Measurements from ENCODE around the gene TIGD1.
"Not testable (repeated sequence)": the region's sequence is repeated elsewhere in the genome, so short reads cannot be mapped to it uniquely, and the experiment has no call there.

Gene TIGD1

GRCh38 chr2:232538671-232539070 is 11.7 kb downstream of the TIGD1 start:
- no peak for DNase-seq

- DNase-seq, result no peak
These were observed 12.9 kb downstream of the TIGD1 start for GRCh38 chr2:232537499-232537898.

GRCh38 chr2:232537079-232537478 is 13.3 kb downstream of the TIGD1 start:
- no peak for DNase-seq

DNA sequence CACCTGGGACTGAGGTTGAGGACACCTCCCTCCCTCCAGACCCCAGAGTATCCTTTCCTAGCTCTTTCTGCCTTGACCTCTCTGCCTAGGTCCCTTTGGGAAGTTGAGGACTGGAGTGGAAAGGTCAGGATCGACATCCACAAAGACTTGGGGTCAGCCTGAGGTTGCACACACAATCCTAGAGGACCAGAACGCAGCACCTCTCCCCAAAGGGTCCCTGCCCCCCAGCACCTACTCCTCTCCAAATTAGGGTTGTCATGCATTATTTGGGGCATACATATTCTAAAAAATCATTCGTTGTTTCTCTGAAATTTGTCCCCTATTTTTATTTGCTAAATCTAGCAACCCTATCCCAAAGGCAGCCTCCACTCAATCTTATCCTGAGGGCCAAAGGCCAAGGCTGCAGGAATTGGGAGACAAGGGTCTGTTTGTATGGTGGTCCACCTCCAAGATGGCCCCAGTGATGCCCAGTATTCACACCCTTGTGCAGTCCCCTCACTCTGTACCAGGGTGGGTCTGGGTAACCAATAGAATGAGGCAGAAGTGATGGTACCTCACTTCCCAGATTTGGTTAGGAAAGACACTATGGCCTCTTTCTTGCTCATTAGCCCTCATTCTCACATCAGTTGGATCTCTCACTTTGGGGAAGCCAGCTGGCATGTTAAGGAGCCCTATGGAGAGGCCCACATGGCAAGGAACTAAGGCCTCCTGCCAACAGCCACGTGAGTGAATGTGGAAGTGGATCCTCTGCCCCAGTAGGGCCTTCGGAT is 14.4 kb downstream of the TIGD1 start:
- DNase-seq, result no peak

- DNase-seq, result no peak
These were observed 15.3 kb downstream of the TIGD1 start for GRCh38 chr2:232534940-232535651.

DNA sequence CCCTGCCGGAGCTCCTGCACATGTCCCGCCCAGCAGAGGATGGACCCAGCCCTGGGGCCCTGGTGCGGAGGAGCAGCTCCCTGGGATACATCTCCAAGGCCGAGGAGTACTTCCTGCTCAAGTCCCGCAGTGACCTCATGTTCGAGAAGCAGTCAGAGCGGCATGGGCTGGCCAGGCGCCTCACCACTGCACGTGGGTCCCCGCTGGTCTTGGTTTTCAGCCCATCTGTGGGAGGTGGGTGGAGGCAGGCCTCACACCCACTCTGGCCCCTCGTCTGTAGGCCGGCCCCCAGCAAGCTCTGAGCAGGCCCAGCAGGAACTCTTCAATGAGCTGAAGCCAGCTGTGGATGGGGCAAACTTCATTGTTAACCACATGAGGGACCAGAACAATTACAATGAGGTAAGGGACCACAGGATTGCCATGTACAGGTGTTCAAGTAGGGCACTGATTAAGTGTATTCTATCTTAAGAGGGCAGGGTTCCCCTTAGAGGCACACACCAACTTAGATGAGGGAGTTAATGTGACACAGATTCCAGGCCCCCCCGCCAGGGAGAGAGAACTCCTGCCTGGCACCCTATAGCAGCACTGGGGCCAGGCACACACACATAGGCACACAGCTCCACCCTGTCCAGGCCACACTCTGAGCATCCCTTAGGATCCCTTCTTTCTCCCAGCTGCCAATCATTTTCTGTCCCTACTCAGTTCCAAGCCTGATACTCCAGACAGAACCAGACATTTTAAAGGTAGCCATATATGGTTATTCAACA is 16.2 kb downstream of the TIGD1 start:
- DNase-seq, result no peak

DNA sequence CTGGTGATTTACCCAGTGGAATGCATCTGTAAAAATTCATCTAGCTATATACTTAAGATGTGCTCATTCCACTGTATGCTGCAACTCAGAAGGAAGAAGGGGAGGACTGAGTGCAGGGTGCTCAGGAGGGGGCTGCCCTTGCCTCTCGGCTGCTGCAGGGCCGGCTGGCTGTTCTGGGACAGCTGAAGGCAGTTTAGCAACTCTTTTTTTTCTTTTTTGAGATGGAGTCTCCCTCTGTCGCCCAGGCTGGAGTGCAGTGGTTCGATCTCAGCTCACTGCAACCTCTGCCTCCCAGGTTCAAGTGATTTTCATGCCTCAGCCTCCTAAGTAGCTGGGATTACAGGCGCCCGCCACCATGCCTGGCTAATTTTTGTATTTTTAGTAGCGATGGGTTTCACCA is 17.5 kb downstream of the TIGD1 start:
- not testable (repeated sequence) for DNase-seq

DNA sequence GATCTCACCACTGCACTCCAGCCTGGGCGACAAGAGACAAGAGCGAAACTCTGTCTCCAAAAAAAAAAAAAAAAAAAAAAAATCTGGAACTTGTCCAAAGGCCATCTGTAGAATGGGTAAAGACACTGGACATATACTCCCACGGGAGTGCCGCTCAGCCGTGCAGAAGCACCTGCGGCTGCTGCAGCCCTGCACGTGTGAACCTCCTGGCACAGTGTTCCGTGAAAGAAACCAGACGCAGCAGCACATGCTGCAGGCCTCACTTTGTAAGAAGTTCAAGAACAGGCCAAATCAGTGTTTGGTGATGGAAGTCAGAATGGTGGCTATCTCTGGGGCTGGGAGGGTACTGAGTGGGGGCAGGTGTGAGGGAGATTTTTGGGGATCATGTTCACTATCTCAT is 17.9 kb downstream of the TIGD1 start:
- DNase-seq, result no peak

GRCh38 chr2:232530626-232531260 is 19.6 kb downstream of the TIGD1 start:
- no peak for DNase-seq

GRCh38 chr2:232529806-232530547 is 20.4 kb downstream of the TIGD1 start:
- no peak for DNase-seq

- no peak for DNase-seq
These were observed 21.5 kb downstream of the TIGD1 start for GRCh38 chr2:232528746-232529460.

DNA sequence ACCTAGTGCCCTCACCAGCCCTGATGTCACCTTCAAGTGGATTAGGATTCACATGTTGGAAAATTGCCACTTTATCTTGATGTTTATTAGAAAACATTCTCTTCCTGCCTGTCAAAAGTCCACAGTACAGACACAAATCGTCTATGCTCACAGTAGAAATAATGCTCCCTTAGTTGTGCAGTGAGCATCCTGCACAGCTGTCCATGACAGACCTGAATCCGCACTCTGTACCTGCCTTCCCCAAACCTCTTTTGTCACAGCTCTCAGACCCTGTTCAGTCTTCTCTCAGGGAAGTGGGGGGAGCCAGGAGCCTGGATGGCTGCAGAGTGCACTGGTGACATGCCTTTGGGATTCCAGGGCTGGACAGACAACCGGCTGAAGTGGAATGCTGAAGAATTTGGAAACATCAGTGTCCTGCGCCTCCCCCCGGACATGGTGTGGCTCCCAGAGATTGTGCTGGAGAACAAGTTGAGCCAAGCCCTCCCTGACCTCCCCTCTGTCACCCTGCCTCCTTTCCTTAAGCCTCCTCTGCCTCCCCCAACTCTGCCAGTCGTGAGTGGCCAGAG is 22.4 kb downstream of the TIGD1 start:
- no peak for DNase-seq

DNA sequence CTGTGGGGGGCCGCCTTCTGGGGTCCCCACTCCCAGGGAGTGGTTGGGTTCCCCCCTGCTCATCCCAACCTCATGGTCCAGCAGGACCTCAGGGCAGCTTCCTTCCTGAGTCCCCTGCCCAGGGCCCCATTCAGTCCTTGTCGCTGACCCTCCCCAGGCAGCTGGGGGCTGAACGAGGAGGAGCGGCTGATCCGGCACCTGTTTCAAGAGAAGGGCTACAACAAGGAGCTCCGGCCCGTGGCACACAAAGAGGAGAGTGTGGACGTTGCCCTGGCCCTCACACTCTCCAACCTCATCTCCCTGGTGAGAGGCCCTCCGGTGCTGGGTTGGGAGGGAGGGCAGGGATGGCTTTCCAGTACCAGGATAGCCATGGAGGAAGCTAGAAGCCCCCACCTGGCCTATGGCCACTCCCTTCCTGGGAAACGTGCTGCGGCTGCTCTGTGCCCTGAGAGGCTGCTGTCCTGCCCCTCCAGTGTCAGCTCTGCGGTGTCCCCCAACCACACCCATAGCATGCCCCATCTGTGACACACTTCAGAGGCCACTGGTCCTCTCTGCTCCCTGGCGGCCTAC is 23.9 kb downstream of the TIGD1 start:
- DNase-seq, result no peak

DNA sequence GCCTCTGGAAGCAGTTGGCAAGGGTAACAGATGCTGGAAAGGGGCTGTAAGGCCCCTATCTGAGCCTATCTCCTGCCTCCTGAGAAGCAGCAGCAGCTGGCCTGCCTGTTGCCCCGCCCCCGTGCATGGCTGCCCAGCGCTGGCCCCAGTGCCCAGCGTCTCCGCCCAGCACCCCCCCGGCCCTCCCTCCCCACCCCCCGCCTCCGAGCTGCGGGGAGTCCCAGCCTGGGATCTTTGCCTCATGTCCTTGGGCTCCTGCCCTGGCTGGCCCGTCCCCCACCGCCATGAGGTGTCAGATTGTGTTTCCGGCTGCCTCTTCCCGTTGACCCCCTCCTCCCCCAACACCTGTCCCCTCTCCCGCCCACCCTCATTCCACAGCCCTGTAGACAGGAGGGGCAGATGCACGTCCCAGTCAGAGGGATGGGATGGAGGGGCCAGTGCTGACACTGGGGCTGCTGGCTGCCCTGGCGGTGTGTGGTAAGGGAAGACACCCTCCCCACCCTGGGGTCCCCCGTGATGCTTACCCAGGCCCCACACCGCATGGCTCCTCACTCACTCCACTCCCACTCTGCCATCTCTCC is 24.5 kb downstream of the TIGD1 start, which contains the start of gene CHRND:
Gene CHRND, plus strand, starts transcription at position 370 of the 581 bp plus-strand sequence. Its CDS starts 56 bp downstream, at position 426.
- no peak for DNase-seq

- no peak for DNase-seq
These were observed 25.2 kb downstream of the TIGD1 start for GRCh38 chr2:232525199-232525598.

GRCh38 chr2:232524771-232525170 is 25.6 kb downstream of the TIGD1 start:
- DNase-seq, result no peak

GRCh38 chr2:232523682-232524597 is 26.4 kb downstream of the TIGD1 start:
- no peak for DNase-seq

- DNase-seq, result no peak
These were observed 27.0 kb downstream of the TIGD1 start for GRCh38 chr2:232523402-232523681.

GRCh38 chr2:232522623-232523401 is 27.5 kb downstream of the TIGD1 start:
- DNase-seq, result no peak
